ENCODE data around the gene KBTBD6.

KBTBD6 gene

GRCh38 chr13:41156620-41157019, 24.0 kb upstream of the KBTBD6 start:
- peaks cover 0 to 11% (median 8%) of the 10 kb centered on the region in 5 donors for H3K9me3 ChIP-seq (ENCODE audit: control insufficient read depth in 5 of 5, low read length in 5 of 5)
- H3K36me3 ChIP-seq (ENCODE audit: control insufficient read depth in 5 of 5, insufficient read depth in 5 of 5, low read length in 5 of 5), result no peaks in the 10 kb centered on the region
- no peak overlapping the region for H3K9ac ChIP-seq (ENCODE audit: low read length in 5 of 5)
- no peak overlapping the region for H3K4me3 ChIP-seq (ENCODE audit: low read depth in 1 of 5, low read length in 5 of 5)
- H3K27ac ChIP-seq (ENCODE audit: low read depth, low read length), result no peak overlapping the region
- H3K4me1 ChIP-seq (ENCODE audit: control insufficient read depth in 5 of 5, insufficient read depth in 5 of 5, low read length in 5 of 5), result no peaks in the 10 kb centered on the region
- H3K27me3 ChIP-seq (ENCODE audit: control insufficient read depth in 5 of 5, insufficient read depth in 4 of 5, low read length in 5 of 5), result no peaks in the 10 kb centered on the region

DNA sequence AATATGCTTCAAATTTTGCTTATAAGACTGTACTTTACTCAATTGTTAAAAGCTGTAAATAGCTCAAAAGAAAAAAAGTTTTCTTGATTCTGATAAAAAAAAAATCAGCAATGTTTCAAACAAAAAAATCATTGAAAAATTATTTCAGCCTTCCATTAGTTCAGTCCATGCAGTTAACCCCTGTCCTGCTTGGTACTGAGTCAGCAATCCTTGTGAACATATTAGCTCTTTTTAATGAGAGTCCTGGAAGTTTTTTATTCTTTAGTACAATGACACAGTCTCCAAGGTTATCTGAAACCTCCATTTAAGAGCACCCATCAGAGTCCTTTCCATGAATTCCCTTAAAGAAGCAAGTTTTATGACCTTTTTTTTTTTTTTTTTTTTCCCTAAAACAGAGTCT, 21.4 kb upstream of the KBTBD6 start:
- H3K27me3 ChIP-seq (ENCODE audit: control insufficient read depth in 5 of 5, insufficient read depth in 4 of 5, low read length in 5 of 5), result no peaks in the 10 kb centered on the region
- H3K9me3 ChIP-seq (ENCODE audit: control insufficient read depth in 5 of 5, low read length in 5 of 5), result peaks cover 11 to 32% (median 27%) of the 10 kb centered on the region in 5 donors
- no peaks in the 10 kb centered on the region for H3K36me3 ChIP-seq (ENCODE audit: control insufficient read depth in 5 of 5, insufficient read depth in 5 of 5, low read length in 5 of 5)
- H3K4me3 ChIP-seq (ENCODE audit: low read depth in 1 of 5, low read length in 5 of 5), result no peak overlapping the region
- no peak overlapping the region for H3K27ac ChIP-seq (ENCODE audit: low read depth, low read length)
- H3K9ac ChIP-seq (ENCODE audit: low read length in 5 of 5), result no peak overlapping the region
- no peaks in the 10 kb centered on the region for H3K4me1 ChIP-seq (ENCODE audit: control insufficient read depth in 5 of 5, insufficient read depth in 5 of 5, low read length in 5 of 5)

- H3K4me3 ChIP-seq (ENCODE audit: low read depth in 1 of 5, low read length in 5 of 5), result no peak overlapping the region
- H3K9me3 ChIP-seq (ENCODE audit: control insufficient read depth in 5 of 5, low read length in 5 of 5), result peaks cover 25 to 47% (median 42%) of the 10 kb centered on the region in 5 donors
- H3K27me3 ChIP-seq (ENCODE audit: control insufficient read depth in 5 of 5, insufficient read depth in 4 of 5, low read length in 5 of 5), result no peaks in the 10 kb centered on the region
- no peaks in the 10 kb centered on the region for H3K36me3 ChIP-seq (ENCODE audit: control insufficient read depth in 5 of 5, insufficient read depth in 5 of 5, low read length in 5 of 5)
- H3K9ac ChIP-seq (ENCODE audit: low read length in 5 of 5), result no peak overlapping the region
- no peaks in the 10 kb centered on the region for H3K4me1 ChIP-seq (ENCODE audit: control insufficient read depth in 5 of 5, insufficient read depth in 5 of 5, low read length in 5 of 5)
- H3K27ac ChIP-seq (ENCODE audit: low read depth, low read length), result no peak overlapping the region
These were observed 19.4 kb upstream of the KBTBD6 start for GRCh38 chr13:41152005-41152404.

DNA sequence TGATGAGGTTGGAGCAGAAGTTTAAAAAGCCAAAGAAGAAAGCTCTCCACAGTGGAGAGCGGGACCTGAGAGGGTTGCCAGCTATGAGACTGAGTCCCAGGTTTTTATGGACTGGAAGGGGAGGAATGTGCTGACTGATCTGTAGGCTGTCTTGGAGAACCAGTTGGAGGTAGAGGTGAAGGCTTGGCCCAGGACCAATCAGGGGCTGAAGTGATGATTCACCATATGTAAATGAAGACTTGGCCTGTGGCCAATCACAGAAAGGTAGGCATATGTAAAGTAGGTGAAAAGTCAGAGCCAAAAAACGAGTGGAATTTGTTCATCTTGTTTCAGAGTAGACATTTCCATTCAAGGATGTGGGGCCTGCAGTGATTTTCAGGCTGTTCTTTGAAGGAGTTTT, 17.5 kb upstream of the KBTBD6 start:
- H3K4me3 ChIP-seq (ENCODE audit: low read depth in 1 of 5, low read length in 5 of 5), result no peak overlapping the region
- H3K27ac ChIP-seq (ENCODE audit: low read depth, low read length), result no peak overlapping the region
- H3K9me3 ChIP-seq (ENCODE audit: control insufficient read depth in 5 of 5, low read length in 5 of 5), result peaks cover 25 to 51% (median 42%) of the 10 kb centered on the region in 5 donors
- H3K36me3 ChIP-seq (ENCODE audit: control insufficient read depth in 5 of 5, insufficient read depth in 5 of 5, low read length in 5 of 5), result no peaks in the 10 kb centered on the region
- H3K27me3 ChIP-seq (ENCODE audit: control insufficient read depth in 5 of 5, insufficient read depth in 4 of 5, low read length in 5 of 5), result no peaks in the 10 kb centered on the region
- H3K9ac ChIP-seq (ENCODE audit: low read length in 5 of 5), result no peak overlapping the region
- H3K4me1 ChIP-seq (ENCODE audit: control insufficient read depth in 5 of 5, insufficient read depth in 5 of 5, low read length in 5 of 5), result peaks cover 0 to 1% (median 0%) of the 10 kb centered on the region in 5 donors

- Histone ChIP-seq H3K4me1 (ENCODE audit: control insufficient read depth in 5 of 5, insufficient read depth in 5 of 5, low read length in 5 of 5) (peaks cover 0 to 10% (median 0%) of the 10 kb centered on the region in 5 donors), H3K27ac (ENCODE audit: low read depth, low read length) (no peak overlapping the region), H3K4me3 (ENCODE audit: low read depth in 1 of 5, low read length in 5 of 5) (peak overlapping the region in 2 of 5 donors; percentile 22 to 43), H3K36me3 (ENCODE audit: control insufficient read depth in 5 of 5, insufficient read depth in 5 of 5, low read length in 5 of 5) (no peaks in the 10 kb centered on the region), H3K27me3 (ENCODE audit: control insufficient read depth in 5 of 5, insufficient read depth in 4 of 5, low read length in 5 of 5) (no peaks in the 10 kb centered on the region), H3K9me3 (ENCODE audit: control insufficient read depth in 5 of 5, low read length in 5 of 5) (peaks cover 25 to 51% (median 41%) of the 10 kb centered on the region in 5 donors), H3K9ac (ENCODE audit: low read length in 5 of 5) (no peak overlapping the region)
These were observed 16.0 kb upstream of the KBTBD6 start for GRCh38 chr13:41148419-41149283.

DNA sequence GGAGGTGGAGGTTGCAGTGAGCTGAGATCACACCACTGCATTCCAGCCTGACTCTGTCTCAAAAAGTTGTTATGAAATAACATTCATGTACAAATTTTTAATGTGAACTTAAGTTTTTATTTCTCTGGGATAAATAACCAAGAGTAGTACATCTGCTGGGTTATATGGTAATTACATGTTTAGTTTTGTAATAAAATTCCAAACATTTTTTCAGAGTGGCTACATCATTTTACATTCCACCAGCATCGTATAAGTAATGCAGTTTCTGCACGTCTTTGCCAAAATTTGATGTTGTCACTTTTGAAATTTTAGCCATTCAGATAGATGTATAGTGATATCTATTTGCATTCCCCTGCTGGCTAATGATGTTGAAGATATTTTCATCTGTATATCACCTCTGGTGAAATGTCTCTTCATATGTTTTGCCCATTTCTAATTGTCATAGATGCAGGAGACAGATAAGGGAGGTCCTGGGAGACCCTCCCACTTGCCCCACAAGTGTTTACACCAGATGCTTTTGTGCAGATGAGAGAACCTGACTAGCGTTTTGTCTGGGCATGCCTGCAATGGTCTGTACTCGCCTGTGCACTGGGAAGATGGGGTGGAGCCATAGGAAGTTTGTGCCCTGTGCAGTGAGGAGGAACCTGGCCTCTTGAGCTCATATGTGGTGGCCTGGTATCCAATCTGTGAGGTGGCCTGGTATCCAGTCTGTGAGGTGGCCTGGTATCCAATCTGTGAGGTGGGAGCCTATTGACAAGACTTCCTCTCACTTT, 12.7 kb upstream of the KBTBD6 start:
- Histone ChIP-seq H3K27ac (ENCODE audit: low read depth, low read length) (no peak overlapping the region), H3K4me3 (ENCODE audit: low read depth in 1 of 5, low read length in 5 of 5) (no peak overlapping the region), H3K36me3 (ENCODE audit: control insufficient read depth in 5 of 5, insufficient read depth in 5 of 5, low read length in 5 of 5) (no peaks in the 10 kb centered on the region), H3K27me3 (ENCODE audit: control insufficient read depth in 5 of 5, insufficient read depth in 4 of 5, low read length in 5 of 5) (no peaks in the 10 kb centered on the region), H3K4me1 (ENCODE audit: control insufficient read depth in 5 of 5, insufficient read depth in 5 of 5, low read length in 5 of 5) (peaks cover 0 to 10% (median 0%) of the 10 kb centered on the region in 5 donors), H3K9me3 (ENCODE audit: control insufficient read depth in 5 of 5, low read length in 5 of 5) (peaks cover 21 to 32% (median 27%) of the 10 kb centered on the region in 5 donors), H3K9ac (ENCODE audit: low read length in 5 of 5) (no peak overlapping the region)

- Histone ChIP-seq H3K4me3 (ENCODE audit: low read depth in 1 of 5, low read length in 5 of 5) (no peak overlapping the region), H3K9me3 (ENCODE audit: control insufficient read depth in 5 of 5, low read length in 5 of 5) (peaks cover 16 to 25% (median 20%) of the 10 kb centered on the region in 5 donors), H3K27me3 (ENCODE audit: control insufficient read depth in 5 of 5, insufficient read depth in 4 of 5, low read length in 5 of 5) (no peaks in the 10 kb centered on the region), H3K27ac (ENCODE audit: low read depth, low read length) (no peak overlapping the region), H3K4me1 (ENCODE audit: control insufficient read depth in 5 of 5, insufficient read depth in 5 of 5, low read length in 5 of 5) (peaks cover 0 to 10% (median 0%) of the 10 kb centered on the region in 5 donors), H3K9ac (ENCODE audit: low read length in 5 of 5) (no peak overlapping the region), H3K36me3 (ENCODE audit: control insufficient read depth in 5 of 5, insufficient read depth in 5 of 5, low read length in 5 of 5) (no peaks in the 10 kb centered on the region)
These were observed 12.0 kb upstream of the KBTBD6 start for GRCh38 chr13:41144576-41144975.

DNA sequence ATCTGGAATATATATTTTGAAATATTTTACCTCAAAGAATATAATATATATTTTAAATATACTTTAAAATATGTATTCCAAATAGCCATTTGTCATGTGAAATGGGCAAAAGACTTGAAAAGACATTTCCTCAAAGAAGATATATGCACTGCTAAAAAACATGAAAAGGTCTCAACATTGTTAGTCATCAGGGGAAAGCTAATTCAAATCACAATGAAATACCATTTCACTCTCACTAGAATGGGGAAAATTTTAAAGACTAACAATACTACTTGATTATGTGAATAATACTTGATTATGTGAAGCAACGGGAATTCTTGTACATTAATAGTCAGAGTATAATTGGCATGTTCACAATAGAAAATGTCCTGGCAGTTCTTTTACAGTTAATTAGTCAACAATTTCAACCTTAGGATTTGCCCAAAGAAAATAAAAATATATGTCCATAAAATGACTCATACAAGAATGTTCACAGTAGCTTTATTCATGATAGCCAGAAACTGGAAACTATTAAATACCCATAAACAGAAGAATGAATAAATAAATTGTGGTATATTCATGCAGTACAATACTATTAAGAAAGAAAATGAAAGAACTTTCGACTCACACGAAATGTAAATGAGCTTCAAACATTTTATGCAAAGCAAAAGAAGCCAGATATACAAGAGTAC, 6.8 kb upstream of the KBTBD6 start:
- H3K4me1 ChIP-seq (ENCODE audit: control insufficient read depth in 5 of 5, insufficient read depth in 5 of 5, low read length in 5 of 5), result peaks cover 0 to 3% (median 0%) of the 10 kb centered on the region in 5 donors
- no peak overlapping the region for H3K4me3 ChIP-seq (ENCODE audit: low read depth in 1 of 5, low read length in 5 of 5)
- H3K9ac ChIP-seq (ENCODE audit: low read length in 5 of 5), result no peak overlapping the region
- H3K36me3 ChIP-seq (ENCODE audit: control insufficient read depth in 5 of 5, insufficient read depth in 5 of 5, low read length in 5 of 5), result no peaks in the 10 kb centered on the region
- H3K27ac ChIP-seq (ENCODE audit: low read depth, low read length), result no peak overlapping the region
- no peaks in the 10 kb centered on the region for H3K9me3 ChIP-seq (ENCODE audit: control insufficient read depth in 5 of 5, low read length in 5 of 5)
- H3K27me3 ChIP-seq (ENCODE audit: control insufficient read depth in 5 of 5, insufficient read depth in 4 of 5, low read length in 5 of 5), result no peaks in the 10 kb centered on the region

DNA sequence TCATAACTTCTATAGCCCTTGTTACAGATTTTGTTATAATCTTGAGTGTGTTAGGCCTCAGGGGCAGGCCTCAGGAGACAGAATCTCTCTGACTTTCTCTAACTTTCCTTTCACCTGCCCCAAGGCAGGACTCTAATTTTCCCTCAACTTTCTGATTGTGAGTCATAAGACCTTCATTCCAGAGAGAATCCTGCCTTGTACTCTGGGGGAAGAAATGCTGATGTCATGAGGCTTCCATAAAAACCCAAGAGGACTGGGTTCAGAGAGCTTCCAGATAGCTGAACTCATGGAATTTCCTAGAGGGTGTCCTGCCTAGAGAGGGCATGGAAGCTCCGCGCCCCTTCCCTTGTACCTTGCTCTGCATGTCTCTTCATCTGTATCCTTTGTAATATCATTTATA, 5.3 kb upstream of the KBTBD6 start:
- Histone ChIP-seq H3K9me3 (ENCODE audit: control insufficient read depth in 5 of 5, low read length in 5 of 5) (no peaks in the 10 kb centered on the region), H3K27me3 (ENCODE audit: control insufficient read depth in 5 of 5, insufficient read depth in 4 of 5, low read length in 5 of 5) (no peaks in the 10 kb centered on the region), H3K4me1 (ENCODE audit: control insufficient read depth in 5 of 5, insufficient read depth in 5 of 5, low read length in 5 of 5) (peaks cover 0 to 10% (median 6%) of the 10 kb centered on the region in 5 donors), H3K4me3 (ENCODE audit: low read depth in 1 of 5, low read length in 5 of 5) (no peak overlapping the region), H3K9ac (ENCODE audit: low read length in 5 of 5) (no peak overlapping the region), H3K36me3 (ENCODE audit: control insufficient read depth in 5 of 5, insufficient read depth in 5 of 5, low read length in 5 of 5) (no peaks in the 10 kb centered on the region), H3K27ac (ENCODE audit: low read depth, low read length) (no peak overlapping the region)
